DND-41 (cell line): ENCODE results near the gene DAZAP1.

Experiments
- ATAC-seq: fragments of 200-7000 bp; cut with Tn5 transposase; 3 replicates; pipeline ENCODE4 v1.9.1; 2021; ENCODE audit warnings: low read depth; ENCODE audit not compliant: insufficient read depth
- DNase-seq: peaks from one replicate; pipeline ENCODE4 v3.0.0-alpha.2; 2020
- H2AFZ ChIP-seq: 2 replicates; pipeline ENCODE4 v1.6.0; 2012; ENCODE audit warnings: low read depth, low read length
- H3K27ac ChIP-seq: 2 replicates; pipeline ENCODE4 v1.5.1; 2012; ENCODE audit warnings: low read length, inconsistent platforms
- H3K27me3 ChIP-seq: fragments of 200-600 bp; sonication (generic); 2 replicates; pipeline ENCODE4 v1.6.0; 2012; ENCODE audit warnings: low read length, mild to moderate bottlenecking, inconsistent platforms; ENCODE audit not compliant: insufficient read depth, poor library complexity
- H3K36me3 ChIP-seq: 2 replicates; pipeline ENCODE4 v1.5.1; 2012; ENCODE audit warnings: low read length, inconsistent platforms; ENCODE audit not compliant: insufficient read depth
- H3K4me1 ChIP-seq: 2 replicates; pipeline ENCODE4 v1.5.1; 2012; ENCODE audit warnings: mild to moderate bottlenecking, low read length; ENCODE audit not compliant: insufficient read depth
- H3K4me2 ChIP-seq: 2 replicates; pipeline ENCODE4 v1.6.0; 2012; ENCODE audit warnings: mild to moderate bottlenecking, moderate library complexity, low read length, inconsistent platforms; ENCODE audit not compliant: insufficient read depth
- H3K4me3 ChIP-seq, 2 experiments: fragments of 200-600 bp in 1 of 2; shearing (Covaris generic) in 1 of 2; 2 replicates each; pipeline ENCODE4 v1.5.1; 2012 to 2016; ENCODE audit warnings: inconsistent platforms in 2 of 2, low read length in 2 of 2, mild to moderate bottlenecking in 2 of 2, low read depth in 1 of 2, moderate library complexity in 1 of 2
- H3K79me2 ChIP-seq: 2 replicates; pipeline ENCODE4 v1.6.0; 2012; ENCODE audit warnings: low read length, inconsistent platforms; ENCODE audit not compliant: insufficient read depth
- H3K9ac ChIP-seq: 2 replicates; pipeline ENCODE4 v1.6.0; 2012; ENCODE audit warnings: low read depth, mild to moderate bottlenecking, inconsistent platforms, low read length, moderate library complexity
- H3K9me3 ChIP-seq: 2 replicates; pipeline ENCODE4 v1.5.1; 2012; ENCODE audit warnings: low read length, moderate library complexity, mild to moderate bottlenecking, inconsistent platforms; ENCODE audit not compliant: insufficient read depth, severe bottlenecking
- H4K20me1 ChIP-seq: 2 replicates; pipeline ENCODE4 v1.6.0; 2012; ENCODE audit warnings: low read length; ENCODE audit not compliant: insufficient read depth
- CTCF ChIP-seq: IDR thresholded peaks from 2 replicates; pipeline ENCODE4 v1.5.1; 2012; ENCODE audit warnings: borderline replicate concordance, low read length, moderate library complexity, mild to moderate bottlenecking; ENCODE audit not compliant: poor library complexity, severe bottlenecking; ENCODE audit errors: extremely low read depth
- EZH2 ChIP-seq: IDR thresholded peaks from 3 replicates; pipeline ENCODE4 v1.6.1; 2012; ENCODE audit warnings: borderline replicate concordance, low read depth, mild to moderate bottlenecking, moderate library complexity, low read length, inconsistent platforms; ENCODE audit not compliant: severe bottlenecking

The DAZAP1 gene

GRCh38 chr19:1393841-1394240, 13.5 kb upstream of the DAZAP1 start:
- no peak overlapping the region for H3K4me3 ChIP-seq
- peaks cover 68% of the 10 kb centered on the region for H3K36me3 ChIP-seq
- no peaks in the 10 kb centered on the region for H3K4me1 ChIP-seq
- DNase-seq (no peak), ATAC-seq (no peak)
- H3K4me2 ChIP-seq: no peak overlapping the region
- H3K79me2 ChIP-seq: peaks cover 6% of the 10 kb centered on the region; the same call in 1 of the 2 replicates
- no peak overlapping the region for H2AFZ ChIP-seq
- H3K27me3 ChIP-seq: no peaks in the 10 kb centered on the region
- no peaks in the 10 kb centered on the region for H3K9me3 ChIP-seq
- H3K27ac ChIP-seq: no peak overlapping the region
- H3K9ac ChIP-seq: no peak overlapping the region
- H4K20me1 ChIP-seq: peaks cover 26% of the 10 kb centered on the region
- TF ChIP-seq CTCF (no peak), EZH2 (no peak)

GRCh38 chr19:1394252-1395193, 12.9 kb upstream of the DAZAP1 start:
- TF ChIP-seq EZH2: no peak
- TF ChIP-seq CTCF: no peak
- Histone ChIP-seq H2AFZ (no peak overlapping the region), H3K4me3 (no peak overlapping the region), H3K9ac (no peak overlapping the region), H3K79me2 (peaks cover 7% of the 10 kb centered on the region; the same call in 1 of the 2 replicates), H3K9me3 (no peaks in the 10 kb centered on the region), H3K36me3 (peaks cover 68% of the 10 kb centered on the region), H4K20me1 (peaks cover 22% of the 10 kb centered on the region), H3K27ac (no peak overlapping the region), H3K4me2 (no peak overlapping the region), H3K4me1 (peaks cover 2% of the 10 kb centered on the region; the same call in 1 of the 2 replicates), H3K27me3 (no peaks in the 10 kb centered on the region)
- ATAC-seq (0 out of 3 replicates have a peak, but pooled peaks have one; percentile 9), DNase-seq (no peak)

- ATAC-seq: peak; percentile 5; the same call in 1 of the 3 replicates
- Histone ChIP-seq H3K4me1 (peaks cover 11% of the 10 kb centered on the region), H3K9ac (no peak overlapping the region), H2AFZ (no peak overlapping the region), H4K20me1 (peaks cover 25% of the 10 kb centered on the region), H3K27ac (no peak overlapping the region), H3K27me3 (no peaks in the 10 kb centered on the region), H3K79me2 (peaks cover 16% of the 10 kb centered on the region), H3K4me2 (no peak overlapping the region), H3K9me3 (no peaks in the 10 kb centered on the region), H3K4me3 (no peak overlapping the region), H3K36me3 (peaks cover 63% of the 10 kb centered on the region)
- no peak for DNase-seq
- no peak for TF ChIP-seq CTCF
- TF ChIP-seq EZH2: no peak
Observed at GRCh38 chr19:1395194-1396018, 12.0 kb upstream of the DAZAP1 start.
